ENCODE data around the gene EXOC6. TPM values are rescaled to one million over a fixed set of nuclear protein-coding genes. Genes with fewer than 3 reads are reported as not detected.

EXOC6 gene
- total and polyA plus RNA-seq, 10 of the 15 experiments (the other 5 are each of a cell fraction or from before 2014, with no cell fraction given), result 7.6 to 53.8 (median 13.3) TPM

DNA sequence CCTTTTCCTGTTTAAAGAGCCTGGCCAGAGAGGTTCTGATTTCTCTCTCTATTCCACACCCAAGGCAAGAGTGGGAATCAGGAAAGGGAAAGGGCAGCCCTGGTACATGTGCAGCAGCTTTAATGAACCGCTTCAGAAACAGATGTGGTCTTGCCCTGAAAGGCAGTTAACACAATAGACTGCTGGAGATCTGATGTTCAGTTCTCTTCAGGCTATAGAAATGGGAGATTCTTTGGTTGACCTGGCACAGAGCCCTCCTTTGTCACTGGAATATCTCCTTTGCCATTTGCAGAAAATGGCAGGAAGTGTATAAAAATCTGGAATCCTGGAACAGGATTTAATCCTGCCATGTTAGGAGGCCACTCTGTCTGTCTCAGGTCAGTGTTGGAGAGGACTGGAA is 36.3 kb upstream of the EXOC6 start (continued):
- TF ChIP-seq ZBED1 (IDR thresholded peaks at IDR 0.05; ENCODE audit: borderline replicate concordance) (no peak), ZNF207 (IDR thresholded peaks at IDR 0.05; ENCODE audit: borderline replicate concordance) (no peak), LARP7 (IDR thresholded peaks at IDR 0.05) (no peak)

GRCh38 chr10:92813979-92814378 is 34.3 kb upstream of the EXOC6 start:
- POLR2A ChIA-PET, result no interaction called here
- no TSS peak for BruUV-seq (replicated peaks)
- CTCF ChIA-PET, result no interaction called here

More at GRCh38 chr10:92813979-92814378, 34.3 kb upstream of the EXOC6 start:
- Histone ChIP-seq H3K9ac (ENCODE audit: control insufficient read depth, insufficient read depth, low read length) (no peak overlapping the region), H3K79me2 (ENCODE audit: control insufficient read depth, insufficient read depth, low read length) (no peaks in the 10 kb centered on the region), H3K36me3 (ENCODE audit: control insufficient read depth in 2 of 2, insufficient read depth in 2 of 2, low read length in 1 of 2) (no peaks in the 10 kb centered on the region), H3K4me3 (no peak overlapping the region), H3K27me3 (replicated peaks in 1 of 2; ENCODE audit: control insufficient read depth in 2 of 2, insufficient read depth in 2 of 2, low read length in 1 of 2) (peaks cover 2 to 15% of the 10 kb centered on the region in 2 experiments), H4K20me1 (ENCODE audit: control insufficient read depth, insufficient read depth) (no peaks in the 10 kb centered on the region), H2AFZ (ENCODE audit: control insufficient read depth, low read depth, low read length) (no peak overlapping the region), H3K27ac (ENCODE audit: control insufficient read depth, insufficient read depth) (no peak overlapping the region), H3K4me1 (ENCODE audit: control insufficient read depth, insufficient read depth, low read length) (peaks cover 5% of the 10 kb centered on the region), H3K4me2 (ENCODE audit: control insufficient read depth, insufficient read depth) (no peak overlapping the region), H3K9me3 (replicated peaks; ENCODE audit: control insufficient read depth, insufficient read depth, low read length) (no peaks in the 10 kb centered on the region)
- intact Hi-C loops (cut with micrococcal nuclease; ENCODE audit: unreplicated experiment) (no loop called here), in situ Hi-C loops (cut with MboI) (no loop called here)
- no peak for DNase-seq (ENCODE audit: low read depth, low spot score)
- SMC1A ChIA-PET (ENCODE audit: uncharacterized antibody, unreplicated experiment), result interaction anchor here (1.1 kb wide), 1 partner anchor 116 kb away, joined by 3 read pairs; no protein-coding TSS in a partner anchor
- TF ChIP-seq TBL1XR1 (IDR thresholded peaks at IDR 0.05; ENCODE audit: low read depth, low read length) (no peak), FOXK2 (IDR thresholded peaks at IDR 0.05) (no peak), HDGF (IDR thresholded peaks at IDR 0.05) (no peak), USF1 (IDR thresholded peaks at IDR 0.05; ENCODE audit: borderline replicate concordance, extremely low read length, insufficient read depth, low read depth, low read length) (no peak), ATF3 (IDR thresholded peaks at IDR 0.05; ENCODE audit: borderline replicate concordance, extremely low read depth, low read depth, low read length) (no peak), IRF5 (IDR thresholded peaks at IDR 0.05; ENCODE audit: borderline replicate concordance) (no peak), BCL11A (IDR thresholded peaks at IDR 0.05; ENCODE audit: low read depth, low read length) (no peak), SUPT20H (IDR thresholded peaks at IDR 0.05; ENCODE audit: borderline replicate concordance, control insufficient read depth, low read depth, low read length) (no peak)
- FAIRE-seq, result no peak
- ATAC-seq, result no peak
- RAD21 ChIA-PET (ENCODE audit: unreplicated experiment), result no interaction called here
- WGBS (ENCODE audit: insufficient coverage, insufficient replicate concordance, low lambda C conversion rate, missing lambda C conversion rate), result 6% methylated on average over 4 of the region's 4 CpGs
